ENCODE measurements around the gene KCNK4. TPM values are rescaled to one million over a fixed set of nuclear protein-coding genes. Genes with fewer than 3 reads are reported as not detected.
"Not testable (repeated sequence)": the region's sequence is repeated elsewhere in the genome, so short reads cannot be mapped to it uniquely, and the experiment has no call there.

KCNK4 gene
- total RNA-seq, 1 experiment from 2014 or later, result not detected

DNA sequence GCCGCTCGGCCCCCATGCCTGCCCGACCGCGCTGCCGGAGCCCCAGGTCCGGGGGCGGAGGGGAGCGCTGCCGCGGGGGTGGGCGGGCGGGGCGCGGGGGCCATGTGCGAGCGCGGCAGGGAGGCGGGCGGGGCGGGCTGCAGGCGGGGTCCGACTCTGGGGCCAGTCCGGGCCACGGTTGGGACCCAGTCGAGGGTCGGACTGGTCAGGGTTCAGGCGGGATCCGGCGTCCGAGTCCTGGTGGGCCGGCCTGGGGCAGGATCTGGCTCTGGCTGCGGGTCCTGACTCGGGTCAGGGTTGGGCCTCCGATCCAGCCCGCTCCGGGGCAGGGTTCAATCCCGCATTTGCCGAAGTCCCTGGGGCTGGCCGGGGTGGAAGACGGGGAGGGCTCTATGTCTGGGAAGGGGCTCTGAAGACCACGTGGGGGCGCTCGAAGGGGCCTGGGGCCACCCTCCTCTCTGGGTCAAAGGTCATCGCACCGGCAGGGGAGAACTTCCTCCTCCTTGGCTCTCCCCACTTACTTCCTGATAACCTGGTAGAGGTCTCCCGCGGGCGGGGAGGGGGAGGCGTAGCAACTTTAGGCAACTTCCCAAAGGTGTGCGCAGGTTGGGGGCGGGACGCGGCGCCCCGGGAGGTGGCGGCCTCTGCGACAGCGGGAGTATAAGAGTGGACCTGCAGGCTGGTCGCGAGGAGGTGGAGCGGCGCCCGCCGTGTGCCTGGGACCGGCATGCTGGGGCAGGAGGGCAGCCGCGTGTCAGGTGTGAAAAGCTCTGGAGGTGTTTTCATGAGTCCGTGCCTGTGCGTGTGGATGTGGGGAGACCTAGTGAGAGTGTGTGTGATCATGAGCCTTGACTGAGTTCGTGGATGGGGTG, 14.8 kb downstream of the KCNK4 start:
- DNase-seq (ENCODE audit: low read depth), result peak; percentile 63

GRCh38 chr11:64306563-64306875, 15.4 kb downstream of the KCNK4 start:
- DNase-seq (ENCODE audit: low read depth), result no peak

GRCh38 chr11:64306876-64307622, 15.9 kb downstream of the KCNK4 start:
- DNase-seq (ENCODE audit: low read depth), result peak; percentile 35

- not testable (repeated sequence) for DNase-seq (ENCODE audit: low read depth)
Measured at GRCh38 chr11:64307795-64308194, 16.7 kb downstream of the KCNK4 start.

DNA sequence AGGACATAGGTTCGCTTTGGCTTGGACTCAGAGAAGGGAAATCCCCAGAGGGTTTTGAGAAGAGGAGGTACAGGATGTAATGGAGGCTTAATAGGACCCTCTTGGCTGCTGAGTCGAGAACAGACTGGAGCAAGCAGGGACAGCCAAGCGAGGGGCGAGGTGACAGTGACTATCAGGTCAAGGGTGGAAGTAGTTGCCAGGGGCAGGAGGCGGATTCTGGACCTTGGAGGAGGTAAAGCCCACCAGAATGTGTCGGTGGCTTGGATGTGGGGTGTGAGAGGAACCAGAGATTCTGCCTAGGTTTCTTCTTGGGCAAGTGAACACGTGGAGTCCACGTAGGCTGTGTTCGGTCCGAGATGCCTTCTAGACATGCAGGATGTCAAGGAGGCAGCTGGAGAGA, 21.8 kb downstream of the KCNK4 start:
- DNase-seq (ENCODE audit: low read depth), result no peak

DNA sequence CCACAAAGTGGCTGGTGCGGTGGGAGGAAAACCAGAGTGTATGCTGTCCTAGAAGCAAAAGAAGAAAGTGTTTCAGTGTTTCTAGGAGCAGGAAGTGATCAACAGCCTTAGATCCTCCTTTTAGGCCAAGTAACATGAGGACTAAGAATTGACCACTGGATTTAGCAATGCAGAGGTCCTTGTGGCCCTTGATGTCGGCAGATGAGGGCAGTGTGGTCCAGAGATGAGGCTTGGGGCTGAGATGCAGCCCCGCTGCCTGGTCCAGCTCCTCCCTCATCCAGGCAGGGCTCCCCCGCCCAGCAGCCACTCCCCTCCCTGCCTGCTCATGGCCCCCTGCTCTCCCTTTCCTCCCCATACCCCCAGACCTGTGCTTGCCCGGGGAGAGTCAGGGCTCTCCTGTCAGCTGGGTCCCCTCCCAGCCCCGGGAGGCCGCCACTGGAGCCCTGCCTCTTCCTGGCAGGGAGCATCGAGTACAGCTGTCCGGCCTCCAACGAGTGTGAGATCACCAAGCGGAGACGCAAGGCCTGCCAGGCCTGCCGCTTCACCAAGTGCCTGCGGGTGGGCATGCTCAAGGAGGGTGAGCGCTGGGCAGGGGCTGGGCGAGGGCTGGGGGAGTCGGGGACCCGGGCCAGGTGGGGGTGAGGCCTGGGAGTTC, 22.5 kb downstream of the KCNK4 start:
- peak; percentile 54 for DNase-seq (ENCODE audit: low read depth)

- DNase-seq (ENCODE audit: low read depth), result peak; percentile 38
Measured at GRCh38 chr11:64314146-64314804, 23.2 kb downstream of the KCNK4 start.

GRCh38 chr11:64314805-64315561, 23.9 kb downstream of the KCNK4 start:
- no peak for DNase-seq (ENCODE audit: low read depth)

GRCh38 chr11:64315667-64316526, 24.8 kb downstream of the KCNK4 start:
- not testable (repeated sequence) for DNase-seq (ENCODE audit: low read depth)

DNA sequence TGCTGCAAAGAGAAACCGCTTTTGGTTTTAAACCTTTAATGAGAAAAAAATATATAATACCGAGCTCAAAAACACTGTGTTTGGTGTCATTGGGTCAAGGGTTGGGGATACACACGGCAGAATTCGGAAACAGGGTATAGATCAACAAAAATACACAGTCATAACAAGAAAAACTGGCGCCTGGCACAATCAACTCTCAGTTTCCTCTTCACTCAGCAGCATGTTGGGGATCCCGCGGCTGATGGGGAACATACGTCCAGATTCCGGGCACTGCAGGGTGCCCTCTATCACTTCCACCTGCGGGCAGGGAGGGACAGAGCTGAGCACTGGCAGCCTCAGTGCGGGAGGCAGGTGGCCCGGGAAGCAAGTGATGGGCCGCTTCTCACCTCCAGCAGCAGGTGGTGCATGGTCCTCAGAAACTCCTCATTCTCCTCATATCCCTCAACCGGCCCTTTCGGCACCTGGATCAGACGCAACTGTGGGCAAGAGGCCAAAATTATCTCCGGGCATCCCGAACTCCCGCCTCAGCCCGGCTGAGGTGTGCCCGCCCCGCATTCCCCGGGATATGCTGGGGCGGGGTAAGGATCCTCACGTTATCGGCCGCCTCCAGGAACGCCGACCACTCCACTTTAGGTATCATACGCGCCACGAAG, 25.7 kb downstream of the KCNK4 start:
- DNase-seq (ENCODE audit: low read depth), result no peak

DNA sequence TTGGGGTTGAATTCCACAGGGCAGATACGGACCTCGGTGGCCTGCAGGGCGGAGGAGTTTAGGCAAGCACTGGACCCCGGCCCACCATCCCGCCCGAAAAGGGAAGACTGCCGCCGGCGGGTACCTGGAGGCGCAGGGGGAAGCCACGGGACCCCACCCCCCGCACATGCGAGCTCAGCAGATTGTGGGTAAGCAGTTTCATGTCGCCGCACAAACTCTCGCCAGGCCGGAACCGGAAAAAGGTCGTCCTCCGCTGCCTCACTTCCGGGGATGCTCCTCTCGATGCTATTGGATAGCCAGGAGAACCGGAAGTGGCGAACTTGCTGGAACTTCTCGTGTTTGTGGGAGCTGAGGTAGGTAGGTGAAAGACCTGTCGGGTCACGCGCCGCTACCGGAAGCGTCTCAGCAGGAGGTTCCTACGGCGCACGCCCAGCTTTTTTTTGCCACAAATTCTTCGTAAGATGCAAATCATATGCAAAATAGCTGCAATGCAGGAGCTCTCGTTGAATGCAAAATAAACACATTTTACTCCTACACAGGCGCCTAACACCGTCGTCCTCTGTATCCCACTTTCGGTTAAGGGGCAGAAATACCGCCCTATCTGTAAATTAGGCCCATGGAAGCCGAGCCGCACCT, 26.3 kb downstream of the KCNK4 start, which contains the start of gene TRMT112:
Gene TRMT112, minus strand, starts transcription at position 235 of the 636 bp plus-strand sequence. Its CDS starts 33 bp downstream, at position 202.
- DNase-seq (ENCODE audit: low read depth), result peak; percentile 94

GRCh38 chr11:64317961-64318765, 27.1 kb downstream of the KCNK4 start, which contains the start of gene PRDX5:
TSS of gene PRDX5 (plus strand) at chr11:64318121. CDS start at chr11:64318216, 95 bp downstream.
- peak; percentile 94 for DNase-seq (ENCODE audit: low read depth)

DNA sequence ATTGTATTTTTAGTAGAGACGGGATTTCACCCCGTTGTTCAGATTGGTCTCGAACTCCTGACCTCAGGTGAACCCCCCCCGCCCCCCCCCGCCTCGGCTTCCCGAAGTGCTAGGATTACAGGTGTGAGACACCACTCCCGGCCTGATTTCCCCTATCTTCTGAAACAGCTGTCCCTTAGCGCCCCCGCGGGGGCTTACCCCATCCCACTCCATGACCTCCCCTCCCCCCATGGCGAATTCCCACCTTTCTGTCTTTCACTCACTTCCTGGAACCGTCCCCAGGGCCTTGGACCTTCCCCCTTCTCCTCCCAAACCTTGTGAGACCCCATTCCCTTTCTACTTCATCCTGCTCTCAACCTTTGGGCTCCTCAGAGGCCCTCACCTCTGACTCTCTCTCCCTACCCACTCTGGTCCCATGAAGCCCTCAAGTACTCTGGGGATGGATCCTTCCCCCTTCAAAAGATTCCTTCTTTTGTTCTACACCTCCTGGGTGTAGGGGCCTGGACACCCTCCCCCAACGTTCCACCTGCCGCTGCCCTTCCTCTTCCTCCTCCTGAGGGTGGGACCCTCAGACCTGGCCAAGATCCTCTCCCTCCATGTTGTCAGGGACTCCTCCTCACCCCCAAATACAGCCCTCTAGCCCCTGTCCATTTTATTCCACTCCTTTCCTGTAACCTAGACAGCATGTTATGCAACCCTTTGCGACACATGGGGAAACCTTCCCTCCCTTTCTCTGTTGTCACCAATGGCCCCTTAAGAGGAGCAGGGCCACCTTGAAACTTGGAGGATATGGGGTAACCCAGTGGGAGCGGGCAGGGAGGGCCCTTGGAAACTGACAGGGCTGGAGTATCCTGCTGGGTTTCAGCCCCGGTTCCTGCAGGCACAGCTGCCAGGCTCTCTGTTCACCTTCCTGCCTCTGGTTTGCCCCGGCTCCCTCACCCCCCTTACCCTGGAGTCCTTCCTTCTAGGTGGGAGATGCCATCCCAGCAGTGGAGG, 28.0 kb downstream of the KCNK4 start:
- DNase-seq (ENCODE audit: low read depth), result no peak

GRCh38 chr11:64320556-64320955, 29.5 kb downstream of the KCNK4 start:
- DNase-seq (ENCODE audit: low read depth), result no peak

DNA sequence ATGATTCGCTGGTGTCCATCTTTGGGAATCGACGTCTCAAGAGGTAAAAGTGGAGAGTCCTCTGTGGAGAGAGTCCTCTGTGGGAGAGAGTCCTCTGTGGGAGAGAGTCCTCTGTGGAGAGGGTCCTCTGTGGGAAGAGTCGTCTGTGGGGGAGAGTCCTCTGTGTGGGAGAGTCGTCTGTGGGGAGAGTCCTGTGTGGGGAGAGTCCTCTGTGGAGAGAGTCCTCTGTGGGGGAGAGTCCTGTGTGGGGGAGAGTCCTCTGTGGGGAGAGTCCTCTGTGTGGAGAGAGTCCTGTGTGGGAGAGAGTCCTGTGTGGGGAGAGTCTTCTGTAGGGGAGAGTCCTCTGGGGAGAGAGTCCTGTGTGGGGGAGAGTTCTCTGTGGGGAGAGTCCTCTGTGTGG, 29.9 kb downstream of the KCNK4 start:
- DNase-seq (ENCODE audit: low read depth), result no peak

DNA sequence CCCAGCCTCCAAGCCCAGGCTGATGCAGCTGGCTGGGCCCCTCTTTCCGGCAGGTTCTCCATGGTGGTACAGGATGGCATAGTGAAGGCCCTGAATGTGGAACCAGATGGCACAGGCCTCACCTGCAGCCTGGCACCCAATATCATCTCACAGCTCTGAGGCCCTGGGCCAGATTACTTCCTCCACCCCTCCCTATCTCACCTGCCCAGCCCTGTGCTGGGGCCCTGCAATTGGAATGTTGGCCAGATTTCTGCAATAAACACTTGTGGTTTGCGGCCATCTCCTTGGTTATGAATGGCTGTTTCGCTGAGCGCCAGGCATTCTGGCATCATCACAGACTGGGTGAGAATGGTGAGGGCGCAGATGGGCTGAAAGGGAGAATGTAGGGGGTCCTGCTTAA, 30.4 kb downstream of the KCNK4 start:
- no peak for DNase-seq (ENCODE audit: low read depth)

DNA sequence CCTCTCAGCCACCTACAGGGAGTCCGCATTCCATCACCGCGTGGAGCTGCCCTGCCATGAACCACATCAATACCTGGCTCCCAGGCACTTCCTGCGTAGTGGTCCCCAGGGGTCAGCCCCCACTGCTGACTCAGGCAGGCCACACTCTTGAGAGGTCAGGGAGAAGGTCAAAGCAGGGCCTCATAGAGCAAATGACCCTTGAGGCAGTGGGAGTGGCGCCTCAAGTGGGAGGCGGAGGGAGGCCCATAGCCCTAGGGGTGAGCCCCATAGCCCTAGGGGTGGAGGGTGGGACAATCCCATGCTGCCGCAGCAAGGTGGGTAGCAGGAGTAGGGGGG, 31.8 kb downstream of the KCNK4 start:
- DNase-seq (ENCODE audit: low read depth), result no peak
